GM23248 (cell line): ENCODE results near the gene CUTC. TPM values are rescaled to one million over a fixed set of nuclear protein-coding genes. Genes with fewer than 3 reads are reported as not detected.

Source experiments
- DNase-seq: peaks from one replicate; pipeline ENCODE4 v3.0.0-alpha.2; 2015
- H2AFZ ChIP-seq: fragments of 200-600 bp; sonication (generic); 2 replicates; pipeline ENCODE4 v1.6.1; 2016; ENCODE audit warnings: antibody characterized with exemption
- H3F3A ChIP-seq: fragments of 200-600 bp; sonication (generic); 2 replicates; pipeline ENCODE4 v1.6.1; 2016; ENCODE audit warnings: mild to moderate bottlenecking, antibody characterized with exemption, mixed run types; ENCODE audit not compliant: insufficient read depth
- H3K27ac ChIP-seq: fragments of 200-600 bp; sonication (generic); 2 replicates; pipeline ENCODE4 v1.5.1; 2016; ENCODE audit warnings: mild to moderate bottlenecking
- H3K27me3 ChIP-seq: fragments of 200-600 bp; sonication (generic); replicated peaks from 2 replicates; pipeline ENCODE4 v1.6.1; 2016; ENCODE audit warnings: mild to moderate bottlenecking; ENCODE audit not compliant: insufficient read depth
- H3K36me3 ChIP-seq: fragments of 200-600 bp; sonication (generic); 2 replicates; pipeline ENCODE4 v1.6.1; 2016; ENCODE audit warnings: low read depth, mild to moderate bottlenecking
- H3K4me1 ChIP-seq: fragments of 200-600 bp; sonication (generic); 2 replicates; pipeline ENCODE4 v1.6.1; 2016; ENCODE audit warnings: mild to moderate bottlenecking; ENCODE audit not compliant: insufficient read depth
- H3K4me2 ChIP-seq: fragments of 200-600 bp; sonication (generic); one replicate; pipeline ENCODE4 v1.6.1; 2016; ENCODE audit warnings: mild to moderate bottlenecking; ENCODE audit not compliant: unreplicated experiment
- H3K4me3 ChIP-seq: fragments of 200-600 bp; sonication (generic); 2 replicates; pipeline ENCODE4 v1.5.1; 2016; ENCODE audit warnings: mild to moderate bottlenecking
- H3K79me2 ChIP-seq: fragments of 200-600 bp; sonication (generic); 2 replicates; pipeline ENCODE4 v1.6.1; 2016; ENCODE audit warnings: mild to moderate bottlenecking; ENCODE audit not compliant: insufficient read depth
- H3K9ac ChIP-seq: fragments of 200-600 bp; sonication (generic); 2 replicates; pipeline ENCODE4 v1.6.1; 2016; ENCODE audit warnings: mild to moderate bottlenecking
- H3K9me2 ChIP-seq: fragments of 200-600 bp; sonication (generic); 2 replicates; pipeline ENCODE4 v1.6.1; 2016; ENCODE audit warnings: mixed run types, mild to moderate bottlenecking, moderate library complexity; ENCODE audit not compliant: insufficient read depth
- H3K9me3 ChIP-seq: fragments of 200-600 bp; sonication (generic); one replicate; pipeline ENCODE4 v1.6.1; 2017; ENCODE audit warnings: low read depth
- H4K20me1 ChIP-seq: fragments of 200-600 bp; sonication (generic); 2 replicates; pipeline ENCODE4 v1.6.0; 2016; ENCODE audit not compliant: insufficient read depth
- EZH2 ChIP-seq: fragments of 200-600 bp; sonication (generic); IDR thresholded peaks from 2 replicates; pipeline ENCODE4 v1.6.1; 2018; ENCODE audit warnings: antibody characterized with exemption, mild to moderate bottlenecking; ENCODE audit not compliant: insufficient read depth, poor library complexity, severe bottlenecking
- EZH2phosphoT487 ChIP-seq: fragments of 200-600 bp; sonication (generic); IDR thresholded peaks from 2 replicates; pipeline ENCODE4 v1.6.1; 2018; ENCODE audit warnings: antibody characterized with exemption, moderate library complexity, mild to moderate bottlenecking, low read depth; ENCODE audit not compliant: insufficient read depth
- WGBS, 2 experiments: methylation state at CpG; one replicate each; pipeline ENCODE4 v1.1.6; 2015 to 2017; ENCODE audit warnings: low lambda C conversion rate in 2 of 2, low coverage in 1 of 2; ENCODE audit errors: missing lambda C conversion rate in 2 of 2; 5-methylcytosine and 5-hydroxymethylcytosine counted together
- in situ Hi-C: fragments of 300-500 bp; cut with MboI; formaldehyde crosslinking; loops from 2 replicates; pipeline ENCODE4 v1.15.0; 2020
- polyA plus RNA-seq: library from polyadenylated mRNA; unstranded; fragments of >200 nt; fragmentation: Nextera tagmentation; extraction: Ambion mirVana; gene quantifications from 2 replicates; pipeline ENCODE4 v1.2.1, GENCODE V29; 2016
- total RNA-seq: library from RNA; depleted of rRNA; stranded (reverse); fragments of >200 nt; shearing (Covaris generic); gene quantifications from 2 replicates; pipeline ENCODE4 v1.2.3, GENCODE V29; 2014

The CUTC gene
- total and polyA plus RNA-seq, 2 experiments from 2014 or later, result 20.9 to 25.7 TPM

DNA sequence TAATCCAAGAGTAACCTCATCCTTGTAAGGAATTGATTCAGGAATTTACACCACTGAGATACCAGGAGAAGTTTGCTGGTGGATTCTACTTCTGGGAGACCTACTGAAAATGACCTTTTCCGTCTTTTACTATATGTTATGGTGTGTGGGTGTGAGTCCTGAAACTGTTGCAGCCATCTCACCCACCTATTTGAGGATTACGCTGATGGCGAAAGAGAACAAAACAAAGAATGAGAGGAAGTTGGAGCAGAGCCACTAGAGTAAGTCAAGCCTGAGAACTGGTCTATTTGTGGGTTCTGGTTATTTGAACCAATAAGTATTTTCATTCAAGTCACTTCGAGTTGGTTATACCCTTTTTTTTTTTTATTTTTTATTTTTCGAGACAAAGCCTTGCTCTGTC lies 37.7 kb downstream of the CUTC start:
- TF ChIP-seq EZH2phosphoT487 (no peak), EZH2 (no peak)
- no peak for DNase-seq
- H3K4me1 ChIP-seq, result peaks cover 11% of the 10 kb centered on the region

GRCh38 chr10:99770408-99771045 lies 38.5 kb downstream of the CUTC start:
- DNase-seq, result no peak
- Histone ChIP-seq H4K20me1 (no peaks in the 10 kb centered on the region), H3K27me3 (no peaks in the 10 kb centered on the region), H3K9me2 (peaks cover 3% of the 10 kb centered on the region; the same call in 1 of the 2 replicates), H3K36me3 (no peaks in the 10 kb centered on the region), H3F3A (peaks cover 22% of the 10 kb centered on the region), H3K4me3 (no peak overlapping the region), H3K27ac (no peak overlapping the region), H3K9me3 (no peaks in the 10 kb centered on the region), H3K9ac (no peak overlapping the region), H2AFZ (no peak overlapping the region), H3K4me2 (no peak overlapping the region), H3K79me2 (no peaks in the 10 kb centered on the region), H3K4me1 (peaks cover 14% of the 10 kb centered on the region)
- in situ Hi-C loops, result no loop called here
- TF ChIP-seq EZH2, result no peak
- no peak for TF ChIP-seq EZH2phosphoT487
- WGBS, 2 experiments, result 87 to 89% methylated on average over 4 of the region's 4 CpGs

More for the DNA sequence above, 37.7 kb downstream of the CUTC start:
- Histone ChIP-seq H3K9me3 (no peaks in the 10 kb centered on the region), H3K4me2 (no peak overlapping the region), H4K20me1 (no peaks in the 10 kb centered on the region), H3K79me2 (no peaks in the 10 kb centered on the region), H3K9ac (no peak overlapping the region), H3F3A (peaks cover 20% of the 10 kb centered on the region), H3K27ac (no peak overlapping the region), H2AFZ (no peak overlapping the region), H3K36me3 (no peaks in the 10 kb centered on the region), H3K4me3 (no peak overlapping the region), H3K9me2 (peaks cover 3% of the 10 kb centered on the region; the same call in 1 of the 2 replicates), H3K27me3 (no peaks in the 10 kb centered on the region)
- 92 to 94% methylated on average over 5 of the region's 5 CpGs for WGBS, 2 experiments
- in situ Hi-C loops, result no loop called here

GRCh38 chr10:99775850-99776249 lies 43.8 kb downstream of the CUTC start:
- in situ Hi-C loops, result no loop called here
- peak; percentile 92 for DNase-seq

GRCh38 chr10:99777918-99778714 lies 46.1 kb downstream of the CUTC start:
- TF ChIP-seq EZH2phosphoT487 (no peak), EZH2 (no peak)
- no peaks in the 10 kb centered on the region for H3K79me2 ChIP-seq
- no peak for DNase-seq
- peaks cover 35% of the 10 kb centered on the region for H3F3A ChIP-seq
- no peaks in the 10 kb centered on the region for H3K27me3 ChIP-seq
- H2AFZ ChIP-seq, result peak overlapping the region; percentile 82; the same call in 1 of the 2 replicates
- 100% methylated on average over 1 of the region's 1 CpG for WGBS, 2 experiments
- peaks cover 63% of the 10 kb centered on the region for H3K4me1 ChIP-seq
- H3K4me3 ChIP-seq, result no peak overlapping the region
- in situ Hi-C loops, result no loop called here
- H3K9ac ChIP-seq, result no peak overlapping the region
- H3K9me3 ChIP-seq, result no peaks in the 10 kb centered on the region
- H3K36me3 ChIP-seq, result no peaks in the 10 kb centered on the region
- peak overlapping the region; percentile 100 for H3K4me2 ChIP-seq
- H3K9me2 ChIP-seq, result no peaks in the 10 kb centered on the region
- peak overlapping the region; percentile 98 for H3K27ac ChIP-seq
- H4K20me1 ChIP-seq, result no peaks in the 10 kb centered on the region

More at GRCh38 chr10:99775850-99776249, 43.8 kb downstream of the CUTC start:
- H3K4me1 ChIP-seq, result peaks cover 50% of the 10 kb centered on the region
- H3F3A ChIP-seq, result peaks cover 35% of the 10 kb centered on the region
- H3K79me2 ChIP-seq, result no peaks in the 10 kb centered on the region
- H3K27me3 ChIP-seq, result no peaks in the 10 kb centered on the region
- H4K20me1 ChIP-seq, result no peaks in the 10 kb centered on the region
- no peaks in the 10 kb centered on the region for H3K36me3 ChIP-seq
- no peak for TF ChIP-seq EZH2phosphoT487
- TF ChIP-seq EZH2, result no peak
- peak overlapping the region; percentile 64 for H3K9ac ChIP-seq
- peak overlapping the region; percentile 35 for H3K4me3 ChIP-seq
- no peaks in the 10 kb centered on the region for H3K9me2 ChIP-seq
- peak overlapping the region; percentile 95 for H3K27ac ChIP-seq
- H3K4me2 ChIP-seq, result peak overlapping the region; percentile 72
- H2AFZ ChIP-seq, result peak overlapping the region; percentile 35
- H3K9me3 ChIP-seq, result no peaks in the 10 kb centered on the region
